GM23338 (cell line): Measurements from ENCODE around the gene ZBTB7C. TPM values are rescaled to one million over a fixed set of nuclear protein-coding genes. Genes with fewer than 3 reads are reported as not detected.

Experiments
- ATAC-seq: fragments of 200-7000 bp; cut with Tn5 transposase; 3 replicates; pipeline ENCODE4 v1.9.1; 2020
- DNase-seq: peaks from one replicate; pipeline ENCODE4 v3.0.0-alpha.2; 2015; ENCODE audit warnings: low spot score
- H2AFZ ChIP-seq: fragments of 200-600 bp; sonication (generic); 2 replicates; pipeline ENCODE4 v1.8.0; 2016; ENCODE audit warnings: antibody characterized with exemption, mild to moderate bottlenecking, moderate library complexity
- H3F3A ChIP-seq: fragments of 200-600 bp; sonication (generic); replicated peaks from 2 replicates; pipeline ENCODE4 v1.8.0; 2017; ENCODE audit warnings: antibody characterized with exemption, mixed run types, low read depth
- H3K27ac ChIP-seq: fragments of 200-600 bp; sonication (generic); 2 replicates; pipeline ENCODE4 v1.6.1; 2016; ENCODE audit warnings: low read depth
- H3K27me3 ChIP-seq: fragments of 200-600 bp; sonication (generic); 2 replicates; pipeline ENCODE4 v1.8.0; 2016; ENCODE audit warnings: mild to moderate bottlenecking, mixed run types, moderate library complexity; ENCODE audit not compliant: insufficient read depth
- H3K36me3 ChIP-seq: fragments of 200-600 bp; sonication (generic); 2 replicates; pipeline ENCODE4 v1.8.0; 2016; ENCODE audit warnings: mild to moderate bottlenecking; ENCODE audit not compliant: insufficient read depth
- H3K4me1 ChIP-seq: fragments of 200-600 bp; sonication (generic); 2 replicates; pipeline ENCODE4 v1.8.0; 2016; ENCODE audit warnings: mild to moderate bottlenecking, moderate library complexity; ENCODE audit not compliant: insufficient read depth
- H3K4me2 ChIP-seq: fragments of 200-600 bp; sonication (generic); 2 replicates; pipeline ENCODE4 v1.7.1; 2017; ENCODE audit warnings: mixed run types
- H3K4me3 ChIP-seq: fragments of 200-600 bp; sonication (generic); 2 replicates; pipeline ENCODE4 v1.6.1; 2016; ENCODE audit warnings: mixed run types
- H3K79me2 ChIP-seq: fragments of 200-600 bp; sonication (generic); replicated peaks from 2 replicates; pipeline ENCODE4 v1.8.0; 2017; ENCODE audit warnings: mild to moderate bottlenecking; ENCODE audit not compliant: insufficient read depth
- H3K9me2 ChIP-seq: fragments of 200-600 bp; sonication (generic); 2 replicates; pipeline ENCODE4 v1.8.0; 2017; ENCODE audit not compliant: insufficient read depth
- H4K20me1 ChIP-seq: fragments of 200-600 bp; sonication (generic); replicated peaks from 2 replicates; pipeline ENCODE4 v1.8.0; 2017; ENCODE audit warnings: mild to moderate bottlenecking; ENCODE audit not compliant: insufficient read depth
- H3K27ac Mint-ChIP-seq: 2 replicates; pipeline ENCODE4 v1.8.0; 2020; ENCODE audit warnings: inconsistent platforms, mild to moderate bottlenecking, moderate library complexity, mixed read lengths
- H3K27me3 Mint-ChIP-seq: 3 replicates; pipeline ENCODE4 v1.8.0; 2022; ENCODE audit warnings: low read depth, mild to moderate bottlenecking, moderate library complexity, mixed read lengths, inconsistent platforms; ENCODE audit not compliant: insufficient read depth, poor library complexity
- H3K36me3 Mint-ChIP-seq: 3 replicates; pipeline ENCODE4 v1.8.0; 2021; ENCODE audit warnings: low read depth, mild to moderate bottlenecking, inconsistent platforms, moderate library complexity, mixed read lengths
- H3K4me1 Mint-ChIP-seq: 3 replicates; pipeline ENCODE4 v1.8.0; 2020; ENCODE audit warnings: mild to moderate bottlenecking, inconsistent platforms, mixed read lengths
- H3K4me3 Mint-ChIP-seq: 3 replicates; pipeline ENCODE4 v1.8.0; 2021; ENCODE audit warnings: moderate library complexity, mild to moderate bottlenecking, inconsistent platforms, mixed read lengths
- H3K9me3 Mint-ChIP-seq: 3 replicates; pipeline ENCODE4 v1.8.0; 2020; ENCODE audit warnings: moderate library complexity, mild to moderate bottlenecking, inconsistent platforms, mixed read lengths
- CREB1 ChIP-seq: fragments of 250-450 bp; sonication (Bioruptor Pico); IDR thresholded peaks from 2 replicates; pipeline ENCODE4 v1.5.0; 2020; ENCODE audit warnings: low read depth, mild to moderate bottlenecking, moderate library complexity
- EZH2 ChIP-seq: fragments of 200-600 bp; sonication (generic); IDR thresholded peaks from one replicate; pipeline ENCODE4 v1.8.0; 2017; ENCODE audit warnings: antibody characterized with exemption, mild to moderate bottlenecking, low read depth; ENCODE audit not compliant: unreplicated experiment
- EZH2phosphoT487 ChIP-seq: fragments of 200-600 bp; sonication (generic); IDR thresholded peaks from one replicate; pipeline ENCODE4 v1.8.1; 2018; ENCODE audit warnings: antibody characterized with exemption; ENCODE audit not compliant: unreplicated experiment
- JUNB ChIP-seq: IDR thresholded peaks from one replicate; pipeline ENCODE4 v1.6.1; 2016; ENCODE audit warnings: antibody characterized with exemption; ENCODE audit not compliant: unreplicated experiment
- NANOG ChIP-seq: IDR thresholded peaks from 2 replicates; pipeline ENCODE4 v1.6.1; 2016; ENCODE audit warnings: antibody characterized with exemption, borderline replicate concordance
- POLR2AphosphoS5 ChIP-seq: IDR thresholded peaks from 2 replicates; pipeline ENCODE4 v1.6.1; 2016; ENCODE audit warnings: antibody characterized with exemption, low read depth
- STAT1 ChIP-seq: IDR thresholded peaks from one replicate; pipeline ENCODE4 v1.6.1; 2016; ENCODE audit warnings: antibody characterized with exemption; ENCODE audit not compliant: unreplicated experiment
- ZNF114 ChIP-seq: fragments of 250-450 bp; sonication (Bioruptor Pico); IDR thresholded peaks from 2 replicates; pipeline ENCODE4 v1.5.0; 2020; ENCODE audit warnings: mild to moderate bottlenecking, moderate library complexity
- ZNF331 ChIP-seq: fragments of 250-450 bp; sonication (Bioruptor Pico); IDR thresholded peaks from 2 replicates; pipeline ENCODE4 v1.5.0; 2020; ENCODE audit warnings: low read depth, mild to moderate bottlenecking, moderate library complexity
- polyA plus RNA-seq: library from polyadenylated mRNA; unstranded; fragments of >200 nt; fragmentation: Nextera tagmentation; extraction: Ambion mirVana; gene quantifications from 2 replicates; pipeline ENCODE4 v1.2.1, GENCODE V29; 2016
- total RNA-seq: library from RNA; depleted of rRNA; stranded (reverse); fragments of >200 nt; shearing (Covaris generic); gene quantifications from 2 replicates; pipeline ENCODE4 v1.2.3, GENCODE V29; 2014
- TF ChIP-seq, protein P1 (sequence below), 2 experiments: fragments of 200-600 bp in 1 of 2; sonication (generic) in 1 of 2; conservative IDR thresholded peaks; 2 replicates each; pipeline versions ENCODE4 v1.5.1 to v1.6.1; 2016 to 2017; ENCODE audit warnings: antibody characterized with exemption in 2 of 2, low read depth in 2 of 2, mild to moderate bottlenecking in 2 of 2, moderate library complexity in 1 of 2
- TF ChIP-seq, protein P2 (sequence below): IDR thresholded peaks from one replicate; pipeline ENCODE4 v1.6.1; 2018; ENCODE audit warnings: antibody characterized with exemption; ENCODE audit not compliant: unreplicated experiment
- TF ChIP-seq, protein P3 (sequence below): fragments of 250-450 bp; sonication (Bioruptor Pico); IDR thresholded peaks from 2 replicates; pipeline ENCODE4 v1.5.0; 2020; ENCODE audit warnings: mild to moderate bottlenecking, moderate library complexity
- TF ChIP-seq, protein P4 (sequence below): IDR thresholded peaks from 2 replicates; pipeline ENCODE4 v1.6.1; 2016; ENCODE audit warnings: antibody characterized with exemption

The ZBTB7C gene
- total and polyA plus RNA-seq, 2 experiments from 2014 or later: 0.03 to 0.14 TPM

DNA sequence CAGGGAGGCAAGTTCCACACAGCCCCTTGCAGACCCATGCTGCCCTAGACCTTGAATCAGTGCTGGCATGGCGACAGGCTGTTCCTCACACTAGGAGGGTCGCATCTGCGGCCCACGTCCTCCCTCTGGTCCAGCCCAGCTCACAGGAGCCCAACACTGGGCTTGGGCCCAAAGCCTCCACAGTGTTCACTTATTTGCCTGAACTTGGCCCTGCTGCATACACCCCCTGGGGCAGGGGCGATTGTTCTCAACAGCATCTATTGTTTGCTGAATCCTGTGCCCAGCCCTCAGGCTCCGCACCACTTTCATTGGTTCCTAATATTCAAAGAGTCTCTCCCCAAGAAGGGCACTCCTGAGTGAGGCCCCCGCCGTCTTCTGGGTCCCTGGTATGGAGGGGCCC lies 90.7 kb downstream of the ZBTB7C start:
- peaks cover 12% of the 10 kb centered on the region for H3K27me3 Mint-ChIP-seq
- H3K27ac ChIP-seq: no peak overlapping the region
- no peaks in the 10 kb centered on the region for H3K79me2 ChIP-seq
- no peaks in the 10 kb centered on the region for H3K36me3 Mint-ChIP-seq
- no peaks in the 10 kb centered on the region for H3K36me3 ChIP-seq
- H3K27me3 ChIP-seq: no peaks in the 10 kb centered on the region
- H3F3A ChIP-seq: no peaks in the 10 kb centered on the region
- H3K27ac Mint-ChIP-seq: peak overlapping the region; percentile 56; the same call in 1 of the 2 replicates
- H3K4me2 ChIP-seq: no peak overlapping the region; the same call in 1 of the 2 replicates
- H3K4me3 Mint-ChIP-seq: no peak overlapping the region
- 0 out of 2 replicates have a peak overlapping the region, but pooled peaks have one; percentile 52 for H2AFZ ChIP-seq
- TF ChIP-seq JUNB (no peak), EZH2phosphoT487 (no peak), STAT1 (no peak), ZNF114 (CRISPR knock-in tag) (no peak), POLR2AphosphoS5 (no peak), CREB1 (CRISPR knock-in tag) (no peak), NANOG (no peak), ZNF331 (CRISPR knock-in tag) (no peak), EZH2 (no peak)
- TF ChIP-seq, protein P1, sequence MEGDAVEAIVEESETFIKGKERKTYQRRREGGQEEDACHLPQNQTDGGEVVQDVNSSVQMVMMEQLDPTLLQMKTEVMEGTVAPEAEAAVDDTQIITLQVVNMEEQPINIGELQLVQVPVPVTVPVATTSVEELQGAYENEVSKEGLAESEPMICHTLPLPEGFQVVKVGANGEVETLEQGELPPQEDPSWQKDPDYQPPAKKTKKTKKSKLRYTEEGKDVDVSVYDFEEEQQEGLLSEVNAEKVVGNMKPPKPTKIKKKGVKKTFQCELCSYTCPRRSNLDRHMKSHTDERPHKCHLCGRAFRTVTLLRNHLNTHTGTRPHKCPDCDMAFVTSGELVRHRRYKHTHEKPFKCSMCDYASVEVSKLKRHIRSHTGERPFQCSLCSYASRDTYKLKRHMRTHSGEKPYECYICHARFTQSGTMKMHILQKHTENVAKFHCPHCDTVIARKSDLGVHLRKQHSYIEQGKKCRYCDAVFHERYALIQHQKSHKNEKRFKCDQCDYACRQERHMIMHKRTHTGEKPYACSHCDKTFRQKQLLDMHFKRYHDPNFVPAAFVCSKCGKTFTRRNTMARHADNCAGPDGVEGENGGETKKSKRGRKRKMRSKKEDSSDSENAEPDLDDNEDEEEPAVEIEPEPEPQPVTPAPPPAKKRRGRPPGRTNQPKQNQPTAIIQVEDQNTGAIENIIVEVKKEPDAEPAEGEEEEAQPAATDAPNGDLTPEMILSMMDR (conservative IDR thresholded peaks at IDR 0.05; ENCODE audit: low read depth in 2 of 2): no peak
- TF ChIP-seq, protein P2, sequence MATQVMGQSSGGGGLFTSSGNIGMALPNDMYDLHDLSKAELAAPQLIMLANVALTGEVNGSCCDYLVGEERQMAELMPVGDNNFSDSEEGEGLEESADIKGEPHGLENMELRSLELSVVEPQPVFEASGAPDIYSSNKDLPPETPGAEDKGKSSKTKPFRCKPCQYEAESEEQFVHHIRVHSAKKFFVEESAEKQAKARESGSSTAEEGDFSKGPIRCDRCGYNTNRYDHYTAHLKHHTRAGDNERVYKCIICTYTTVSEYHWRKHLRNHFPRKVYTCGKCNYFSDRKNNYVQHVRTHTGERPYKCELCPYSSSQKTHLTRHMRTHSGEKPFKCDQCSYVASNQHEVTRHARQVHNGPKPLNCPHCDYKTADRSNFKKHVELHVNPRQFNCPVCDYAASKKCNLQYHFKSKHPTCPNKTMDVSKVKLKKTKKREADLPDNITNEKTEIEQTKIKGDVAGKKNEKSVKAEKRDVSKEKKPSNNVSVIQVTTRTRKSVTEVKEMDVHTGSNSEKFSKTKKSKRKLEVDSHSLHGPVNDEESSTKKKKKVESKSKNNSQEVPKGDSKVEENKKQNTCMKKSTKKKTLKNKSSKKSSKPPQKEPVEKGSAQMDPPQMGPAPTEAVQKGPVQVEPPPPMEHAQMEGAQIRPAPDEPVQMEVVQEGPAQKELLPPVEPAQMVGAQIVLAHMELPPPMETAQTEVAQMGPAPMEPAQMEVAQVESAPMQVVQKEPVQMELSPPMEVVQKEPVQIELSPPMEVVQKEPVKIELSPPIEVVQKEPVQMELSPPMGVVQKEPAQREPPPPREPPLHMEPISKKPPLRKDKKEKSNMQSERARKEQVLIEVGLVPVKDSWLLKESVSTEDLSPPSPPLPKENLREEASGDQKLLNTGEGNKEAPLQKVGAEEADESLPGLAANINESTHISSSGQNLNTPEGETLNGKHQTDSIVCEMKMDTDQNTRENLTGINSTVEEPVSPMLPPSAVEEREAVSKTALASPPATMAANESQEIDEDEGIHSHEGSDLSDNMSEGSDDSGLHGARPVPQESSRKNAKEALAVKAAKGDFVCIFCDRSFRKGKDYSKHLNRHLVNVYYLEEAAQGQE: no peak
- TF ChIP-seq, protein P3, sequence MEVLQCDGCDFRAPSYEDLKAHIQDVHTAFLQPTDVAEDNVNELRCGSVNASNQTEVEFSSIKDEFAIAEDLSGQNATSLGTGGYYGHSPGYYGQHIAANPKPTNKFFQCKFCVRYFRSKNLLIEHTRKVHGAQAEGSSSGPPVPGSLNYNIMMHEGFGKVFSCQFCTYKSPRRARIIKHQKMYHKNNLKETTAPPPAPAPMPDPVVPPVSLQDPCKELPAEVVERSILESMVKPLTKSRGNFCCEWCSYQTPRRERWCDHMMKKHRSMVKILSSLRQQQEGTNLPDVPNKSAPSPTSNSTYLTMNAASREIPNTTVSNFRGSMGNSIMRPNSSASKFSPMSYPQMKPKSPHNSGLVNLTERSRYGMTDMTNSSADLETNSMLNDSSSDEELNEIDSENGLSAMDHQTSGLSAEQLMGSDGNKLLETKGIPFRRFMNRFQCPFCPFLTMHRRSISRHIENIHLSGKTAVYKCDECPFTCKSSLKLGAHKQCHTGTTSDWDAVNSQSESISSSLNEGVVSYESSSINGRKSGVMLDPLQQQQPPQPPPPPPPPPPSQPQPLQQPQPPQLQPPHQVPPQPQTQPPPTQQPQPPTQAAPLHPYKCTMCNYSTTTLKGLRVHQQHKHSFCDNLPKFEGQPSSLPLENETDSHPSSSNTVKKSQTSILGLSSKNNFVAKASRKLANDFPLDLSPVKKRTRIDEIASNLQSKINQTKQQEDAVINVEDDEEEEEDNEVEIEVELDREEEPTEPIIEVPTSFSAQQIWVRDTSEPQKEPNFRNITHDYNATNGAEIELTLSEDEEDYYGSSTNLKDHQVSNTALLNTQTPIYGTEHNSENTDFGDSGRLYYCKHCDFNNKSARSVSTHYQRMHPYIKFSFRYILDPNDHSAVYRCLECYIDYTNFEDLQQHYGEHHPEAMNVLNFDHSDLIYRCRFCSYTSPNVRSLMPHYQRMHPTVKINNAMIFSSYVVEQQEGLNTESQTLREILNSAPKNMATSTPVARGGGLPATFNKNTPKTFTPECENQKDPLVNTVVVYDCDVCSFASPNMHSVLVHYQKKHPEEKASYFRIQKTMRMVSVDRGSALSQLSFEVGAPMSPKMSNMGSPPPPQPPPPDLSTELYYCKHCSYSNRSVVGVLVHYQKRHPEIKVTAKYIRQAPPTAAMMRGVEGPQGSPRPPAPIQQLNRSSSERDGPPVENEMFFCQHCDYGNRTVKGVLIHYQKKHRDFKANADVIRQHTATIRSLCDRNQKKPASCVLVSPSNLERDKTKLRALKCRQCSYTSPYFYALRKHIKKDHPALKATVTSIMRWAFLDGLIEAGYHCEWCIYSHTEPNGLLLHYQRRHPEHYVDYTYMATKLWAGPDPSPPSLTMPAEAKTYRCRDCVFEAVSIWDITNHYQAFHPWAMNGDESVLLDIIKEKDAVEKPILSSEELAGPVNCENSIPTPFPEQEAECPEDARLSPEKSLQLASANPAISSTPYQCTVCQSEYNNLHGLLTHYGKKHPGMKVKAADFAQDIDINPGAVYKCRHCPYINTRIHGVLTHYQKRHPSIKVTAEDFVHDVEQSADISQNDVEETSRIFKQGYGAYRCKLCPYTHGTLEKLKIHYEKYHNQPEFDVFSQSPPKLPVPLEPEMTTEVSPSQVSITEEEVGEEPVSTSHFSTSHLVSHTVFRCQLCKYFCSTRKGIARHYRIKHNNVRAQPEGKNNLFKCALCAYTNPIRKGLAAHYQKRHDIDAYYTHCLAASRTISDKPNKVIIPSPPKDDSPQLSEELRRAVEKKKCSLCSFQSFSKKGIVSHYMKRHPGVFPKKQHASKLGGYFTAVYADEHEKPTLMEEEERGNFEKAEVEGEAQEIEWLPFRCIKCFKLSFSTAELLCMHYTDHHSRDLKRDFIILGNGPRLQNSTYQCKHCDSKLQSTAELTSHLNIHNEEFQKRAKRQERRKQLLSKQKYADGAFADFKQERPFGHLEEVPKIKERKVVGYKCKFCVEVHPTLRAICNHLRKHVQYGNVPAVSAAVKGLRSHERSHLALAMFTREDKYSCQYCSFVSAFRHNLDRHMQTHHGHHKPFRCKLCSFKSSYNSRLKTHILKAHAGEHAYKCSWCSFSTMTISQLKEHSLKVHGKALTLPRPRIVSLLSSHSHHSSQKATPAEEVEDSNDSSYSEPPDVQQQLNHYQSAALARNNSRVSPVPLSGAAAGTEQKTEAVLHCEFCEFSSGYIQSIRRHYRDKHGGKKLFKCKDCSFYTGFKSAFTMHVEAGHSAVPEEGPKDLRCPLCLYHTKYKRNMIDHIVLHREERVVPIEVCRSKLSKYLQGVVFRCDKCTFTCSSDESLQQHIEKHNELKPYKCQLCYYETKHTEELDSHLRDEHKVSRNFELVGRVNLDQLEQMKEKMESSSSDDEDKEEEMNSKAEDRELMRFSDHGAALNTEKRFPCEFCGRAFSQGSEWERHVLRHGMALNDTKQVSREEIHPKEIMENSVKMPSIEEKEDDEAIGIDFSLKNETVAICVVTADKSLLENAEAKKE (CRISPR knock-in tag): no peak
- TF ChIP-seq, protein P4, sequence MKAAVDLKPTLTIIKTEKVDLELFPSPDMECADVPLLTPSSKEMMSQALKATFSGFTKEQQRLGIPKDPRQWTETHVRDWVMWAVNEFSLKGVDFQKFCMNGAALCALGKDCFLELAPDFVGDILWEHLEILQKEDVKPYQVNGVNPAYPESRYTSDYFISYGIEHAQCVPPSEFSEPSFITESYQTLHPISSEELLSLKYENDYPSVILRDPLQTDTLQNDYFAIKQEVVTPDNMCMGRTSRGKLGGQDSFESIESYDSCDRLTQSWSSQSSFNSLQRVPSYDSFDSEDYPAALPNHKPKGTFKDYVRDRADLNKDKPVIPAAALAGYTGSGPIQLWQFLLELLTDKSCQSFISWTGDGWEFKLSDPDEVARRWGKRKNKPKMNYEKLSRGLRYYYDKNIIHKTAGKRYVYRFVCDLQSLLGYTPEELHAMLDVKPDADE: no peak
- peak; percentile 69 for ATAC-seq
- no peaks in the 10 kb centered on the region for H3K9me2 ChIP-seq
- H3K4me1 Mint-ChIP-seq: peaks cover 46% of the 10 kb centered on the region
- no peaks in the 10 kb centered on the region for H4K20me1 ChIP-seq
- no peaks in the 10 kb centered on the region for H3K9me3 Mint-ChIP-seq
- H3K4me1 ChIP-seq: peaks cover 19% of the 10 kb centered on the region; the same call in 1 of the 2 replicates
- no peak overlapping the region for H3K4me3 ChIP-seq
- DNase-seq: no peak
